Neuronal stem cell (in vitro differentiated cells): Measurements from ENCODE around the gene MCTP1.

Experiments
- DNase-seq: peaks from one replicate; pipeline ENCODE4 v3.0.0-alpha.2; 2013; ENCODE audit warnings: low spot score
- H2AFZ ChIP-seq: one replicate; pipeline ENCODE4 v1.6.1; 2013; ENCODE audit warnings: mild to moderate bottlenecking, low read length, inconsistent platforms
- H2AK5ac ChIP-seq: 2 replicates; pipeline ENCODE4 v1.6.1; 2013; ENCODE audit warnings: low read depth, mild to moderate bottlenecking, inconsistent platforms, low read length, moderate library complexity, mixed read lengths
- H2BK120ac ChIP-seq: 2 replicates; pipeline ENCODE4 v1.6.1; 2013; ENCODE audit warnings: low read depth, mild to moderate bottlenecking, inconsistent platforms, low read length, moderate library complexity, mixed read lengths
- H2BK12ac ChIP-seq: one replicate; pipeline ENCODE4 v1.6.1; 2013; ENCODE audit warnings: low read length, inconsistent platforms
- H2BK15ac ChIP-seq: 2 replicates; pipeline ENCODE4 v1.6.1; 2013; ENCODE audit warnings: mild to moderate bottlenecking, low read length, inconsistent platforms, mixed read lengths
- H2BK5ac ChIP-seq: one replicate; pipeline ENCODE4 v1.6.1; 2013; ENCODE audit warnings: inconsistent platforms, mild to moderate bottlenecking, low read length, moderate library complexity
- H3K14ac ChIP-seq: one replicate; pipeline ENCODE4 v1.6.1; 2013; ENCODE audit warnings: low read length, inconsistent platforms
- H3K18ac ChIP-seq: 2 replicates; pipeline ENCODE4 v1.6.1; 2013; ENCODE audit warnings: low read length, inconsistent platforms
- H3K23ac ChIP-seq: 2 replicates; pipeline ENCODE4 v1.6.1; 2013; ENCODE audit warnings: low read depth, mild to moderate bottlenecking, mixed read lengths, low read length, inconsistent platforms; ENCODE audit not compliant: poor library complexity
- H3K27ac ChIP-seq: replicated peaks from 3 replicates; pipeline ENCODE4 v1.5.1; 2013; ENCODE audit warnings: low read length, inconsistent platforms
- H3K27me3 ChIP-seq, 3 experiments: 2 replicates each; pipeline ENCODE4 v1.6.1; 2013; ENCODE audit warnings: low read length in 3 of 3, mild to moderate bottlenecking in 2 of 3, inconsistent platforms in 1 of 3, low read depth in 1 of 3, mixed read lengths in 1 of 3, moderate library complexity in 1 of 3; ENCODE audit not compliant: control insufficient read depth in 3 of 3, insufficient read depth in 3 of 3
- H3K36me3 ChIP-seq, 2 donors: replicated peaks in 1 of 2; 2 replicates each; pipeline ENCODE4 v1.6.1; 2013; ENCODE audit warnings: low read length in 2 of 2; ENCODE audit not compliant: control insufficient read depth in 2 of 2, insufficient read depth in 2 of 2
- H3K4ac ChIP-seq: 2 replicates; pipeline ENCODE4 v1.6.1; 2013; ENCODE audit warnings: inconsistent platforms, mild to moderate bottlenecking, low read length, moderate library complexity
- H3K4me1 ChIP-seq, 2 donors: 1 replicate in 1 of 2; 2 replicates in 1 of 2; pipeline ENCODE4 v1.6.1; 2013; ENCODE audit warnings: low read length in 2 of 2, low read depth in 1 of 2; ENCODE audit not compliant: control insufficient read depth in 2 of 2, insufficient read depth in 1 of 2
- H3K4me2 ChIP-seq: one replicate; pipeline ENCODE4 v1.6.1; 2013; ENCODE audit warnings: mild to moderate bottlenecking, low read length, inconsistent platforms; ENCODE audit not compliant: insufficient read depth, poor library complexity, severe bottlenecking
- H3K4me3 ChIP-seq, 2 donors: 2 replicates each; pipeline ENCODE4 v1.5.1; 2013; ENCODE audit warnings: low read length in 2 of 2, mild to moderate bottlenecking in 2 of 2, inconsistent platforms in 1 of 2, moderate library complexity in 1 of 2
- H3K79me1 ChIP-seq: one replicate; pipeline ENCODE4 v1.6.1; 2013; ENCODE audit warnings: low read depth, mild to moderate bottlenecking, inconsistent platforms, low read length, moderate library complexity
- H3K9ac ChIP-seq: one replicate; pipeline ENCODE4 v1.6.1; 2013; ENCODE audit warnings: mild to moderate bottlenecking, low read depth, low read length, inconsistent platforms; ENCODE audit not compliant: poor library complexity
- H3K9me3 ChIP-seq, 2 donors: replicated peaks in 1 of 2; 2 replicates each; pipeline versions ENCODE3 to v1.6.1; 2013; ENCODE audit warnings: low read length in 2 of 2, mild to moderate bottlenecking in 2 of 2, inconsistent platforms in 1 of 2, low read depth in 1 of 2, mixed read lengths in 1 of 2, moderate library complexity in 1 of 2; ENCODE audit not compliant: control insufficient read depth in 2 of 2, insufficient read depth in 1 of 2
- H4K8ac ChIP-seq: one replicate; pipeline ENCODE4 v1.6.1; 2013; ENCODE audit warnings: low read depth, mild to moderate bottlenecking, inconsistent platforms, low read length, moderate library complexity
- H4K91ac ChIP-seq: one replicate; pipeline ENCODE4 v1.6.1; 2013; ENCODE audit warnings: low read length, low read depth, mild to moderate bottlenecking, inconsistent platforms; ENCODE audit not compliant: poor library complexity
- WGBS, 2 donors: extraction: QIAGEN DNeasy Blood & Tissue Kit; methylation state at CpG; one replicate each; pipeline ENCODE4 v1.1.7; 2013; ENCODE audit warnings: missing lambda C conversion rate in 2 of 2, mixed read lengths in 1 of 2; ENCODE audit not compliant: insufficient read length in 2 of 2, insufficient replicate concordance in 1 of 2; ENCODE audit errors: extremely low coverage in 2 of 2; 5-methylcytosine and 5-hydroxymethylcytosine counted together

The MCTP1 gene

DNA sequence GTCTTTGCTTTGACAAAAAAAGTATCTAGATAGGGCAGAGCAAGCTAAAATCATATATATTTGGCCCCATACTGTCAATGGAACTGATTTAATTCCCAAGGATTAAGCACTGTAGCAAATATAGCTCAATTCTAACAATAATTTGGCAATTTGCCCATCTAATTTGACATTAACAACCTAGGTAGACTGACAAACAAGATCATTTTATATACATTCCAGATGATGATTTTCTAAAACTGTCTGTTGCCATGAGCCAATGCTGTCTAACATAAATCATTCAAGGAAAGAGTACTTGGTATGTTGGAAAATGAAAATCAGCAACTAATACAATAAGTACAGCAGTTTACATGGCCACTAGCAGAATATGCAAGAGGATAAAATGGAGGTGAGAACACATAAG, 32.1 kb downstream of the MCTP1 start:
- Histone ChIP-seq H3K4ac (no peak overlapping the region), H3K9me3 (no peaks in the 10 kb centered on the region), H3K36me3 (no peaks in the 10 kb centered on the region), H3K27me3 (peaks cover 0 to 4% (median 0%) of the 10 kb centered on the region in 3 experiments), H3K4me3 (no peak overlapping the region), H2BK120ac (no peak overlapping the region), H3K4me2 (no peak overlapping the region), H3K18ac (no peak overlapping the region), H3K9ac (no peak overlapping the region), H2BK12ac (no peak overlapping the region), H2BK15ac (no peak overlapping the region), H3K14ac (no peak overlapping the region), H3K79me1 (no peaks in the 10 kb centered on the region), H4K8ac (no peak overlapping the region), H3K27ac (no peak overlapping the region), H2BK5ac (no peak overlapping the region), H2AK5ac (no peak overlapping the region), H2AFZ (no peak overlapping the region), H4K91ac (no peak overlapping the region), H3K4me1 (no peaks in the 10 kb centered on the region), H3K23ac (no peak overlapping the region)
- DNase-seq, result no peak

DNA sequence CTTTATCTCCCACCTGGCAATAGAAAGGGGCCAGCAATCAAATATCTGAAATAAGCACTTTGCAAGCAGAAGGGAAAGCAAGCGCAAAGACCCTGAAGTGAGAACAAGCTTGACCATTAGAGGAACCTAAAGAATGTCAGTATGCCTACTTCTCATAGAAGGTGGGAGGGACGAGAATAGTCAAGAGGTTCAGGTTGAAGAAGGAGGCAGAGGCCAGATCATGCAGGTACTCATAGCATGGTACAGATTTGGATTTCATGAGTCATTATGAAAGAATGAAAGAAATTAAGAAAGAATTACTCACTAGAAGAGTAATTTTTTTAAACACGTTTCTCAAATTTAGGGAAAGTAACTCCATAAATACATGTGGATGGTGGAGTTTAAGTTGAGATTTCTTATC, 33.7 kb downstream of the MCTP1 start:
- Histone ChIP-seq H3K27ac (no peak overlapping the region), H3K9ac (no peak overlapping the region), H3K79me1 (no peaks in the 10 kb centered on the region), H2BK5ac (no peak overlapping the region), H2BK120ac (no peak overlapping the region), H3K4me3 (no peak overlapping the region), H4K91ac (no peak overlapping the region), H3K4me2 (no peak overlapping the region), H2BK12ac (no peak overlapping the region), H3K36me3 (no peaks in the 10 kb centered on the region), H2BK15ac (no peak overlapping the region), H3K9me3 (no peaks in the 10 kb centered on the region), H3K4me1 (no peaks in the 10 kb centered on the region), H4K8ac (no peak overlapping the region), H3K18ac (no peak overlapping the region), H3K23ac (no peak overlapping the region), H3K27me3 (peaks cover 0 to under 1% (median 0%) of the 10 kb centered on the region in 3 experiments), H2AK5ac (no peak overlapping the region), H2AFZ (no peak overlapping the region), H3K14ac (no peak overlapping the region), H3K4ac (no peak overlapping the region)
- WGBS, 2 donors, result no CpG with 5 or more reads among the region's 3 CpGs
- no peak for DNase-seq

GRCh38 chr5:95244479-95244878, 40.4 kb downstream of the MCTP1 start:
- Histone ChIP-seq H3K4me1 (no peaks in the 10 kb centered on the region), H3K14ac (no peak overlapping the region), H2BK120ac (no peak overlapping the region), H3K23ac (no peak overlapping the region), H3K18ac (no peak overlapping the region), H3K4me2 (no peak overlapping the region), H3K4me3 (no peak overlapping the region), H3K9ac (no peak overlapping the region), H3K79me1 (no peaks in the 10 kb centered on the region), H3K36me3 (no peaks in the 10 kb centered on the region), H2BK12ac (no peak overlapping the region), H3K27me3 (no peaks in the 10 kb centered on the region), H4K91ac (no peak overlapping the region), H3K9me3 (no peaks in the 10 kb centered on the region), H3K27ac (no peak overlapping the region), H2AK5ac (no peak overlapping the region), H2BK5ac (no peak overlapping the region), H3K4ac (no peak overlapping the region), H4K8ac (no peak overlapping the region), H2BK15ac (no peak overlapping the region), H2AFZ (peak overlapping the region; percentile 40)
- no CpG with 5 or more reads among the region's 8 CpGs for WGBS, 2 donors
- DNase-seq, result no peak

DNA sequence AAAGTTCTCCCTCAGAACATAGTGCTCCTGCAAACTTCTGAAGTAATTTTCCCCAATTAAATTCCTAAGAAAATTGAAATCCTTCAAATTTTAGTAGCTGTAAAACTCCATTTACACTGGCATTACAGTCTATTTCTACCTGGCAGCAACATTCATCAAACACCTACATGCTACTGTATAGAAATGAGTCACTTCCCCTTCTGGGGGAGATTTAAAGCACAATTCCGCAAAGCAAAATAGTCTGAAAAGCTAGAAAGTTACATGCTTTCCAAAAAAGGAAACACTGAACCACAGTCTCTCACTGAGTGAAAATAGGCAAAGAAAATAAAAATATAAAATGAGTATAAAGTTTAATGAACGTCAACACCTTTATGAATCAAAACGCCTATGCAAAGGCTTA, 43.3 kb downstream of the MCTP1 start:
- Histone ChIP-seq H2BK15ac (no peak overlapping the region), H3K36me3 (no peaks in the 10 kb centered on the region), H2BK5ac (no peak overlapping the region), H3K23ac (no peak overlapping the region), H2BK12ac (no peak overlapping the region), H3K4me1 (no peaks in the 10 kb centered on the region), H3K27me3 (peaks cover 0 to 5% (median 0%) of the 10 kb centered on the region in 3 experiments), H3K4ac (no peak overlapping the region), H3K4me3 (no peak overlapping the region), H2AFZ (no peak overlapping the region), H4K91ac (no peak overlapping the region), H3K9ac (no peak overlapping the region), H3K27ac (no peak overlapping the region), H3K18ac (no peak overlapping the region), H3K4me2 (no peak overlapping the region), H3K9me3 (no peaks in the 10 kb centered on the region), H3K14ac (no peak overlapping the region), H2BK120ac (no peak overlapping the region), H2AK5ac (no peak overlapping the region), H4K8ac (no peak overlapping the region), H3K79me1 (no peaks in the 10 kb centered on the region)
- no CpG with 5 or more reads among the region's 3 CpGs for WGBS, 2 donors
- DNase-seq, result no peak
